OCI-LY7 (cell line): ENCODE data around the gene CAMSAP2. TPM values are rescaled to one million over a fixed set of nuclear protein-coding genes. Genes with fewer than 3 reads are reported as not detected.

Source experiments
- BruUV-seq: library from RNA; stranded (reverse); fragments of 400-500 nt; replicated peaks from 2 replicates; lab custom pipeline; 2021; lab: Mats Ljungman, UMichigan
- CTCF ChIA-PET: fragments of 300-600 bp; sonication (Branson Sonifier 250); formaldehyde crosslinking; loops from one replicate; lab custom pipeline; 2022; ENCODE audit warnings: antibody characterized with exemption; ENCODE audit not compliant: unreplicated experiment; lab: Charles Lee
- POLR2A ChIA-PET: fragments of 300-600 bp; sonication (Branson Sonifier 250); formaldehyde crosslinking; loops from one replicate; lab custom pipeline; 2022; ENCODE audit warnings: antibody characterized with exemption; lab: Charles Lee
- DNase-seq: peaks from one replicate; pipeline ENCODE4 v3.0.0-alpha.2; 2015; ENCODE audit warnings: low spot score
- H2AFZ ChIP-seq: fragments of 200-600 bp; sonication (generic), shearing (Covaris generic); 2 replicates; pipeline ENCODE4 v1.6.1; 2014; ENCODE audit warnings: mild to moderate bottlenecking, antibody characterized with exemption, low read length, moderate library complexity
- H3K27ac ChIP-seq: fragments of 200-600 bp; sonication (generic); 2 replicates; pipeline ENCODE4 v1.5.1; 2014; ENCODE audit warnings: mixed run types, low read depth, mild to moderate bottlenecking, moderate library complexity, low read length, inconsistent platforms; ENCODE audit not compliant: poor library complexity, severe bottlenecking
- H3K36me3 ChIP-seq: fragments of 200-600 bp; sonication (generic); 2 replicates; pipeline ENCODE4 v1.6.1; 2014; ENCODE audit warnings: mild to moderate bottlenecking, antibody characterized with exemption, low read length, moderate library complexity, mixed read lengths; ENCODE audit not compliant: insufficient read depth
- H3K4me1 ChIP-seq: fragments of 200-600 bp; sonication (generic); 2 replicates; pipeline ENCODE4 v1.5.1; 2014; ENCODE audit warnings: mild to moderate bottlenecking, low read length; ENCODE audit not compliant: insufficient read depth, poor library complexity, severe bottlenecking
- H3K4me2 ChIP-seq: fragments of 200-600 bp; sonication (generic); 2 replicates; pipeline ENCODE4 v1.6.1; 2014; ENCODE audit warnings: mild to moderate bottlenecking, low read length
- H3K4me3 ChIP-seq: fragments of 200-600 bp; sonication (generic); 2 replicates; pipeline ENCODE4 v1.5.1; 2014; ENCODE audit warnings: mild to moderate bottlenecking, low read depth, low read length; ENCODE audit not compliant: poor library complexity, severe bottlenecking
- H3K79me2 ChIP-seq: fragments of 200-600 bp; sonication (generic); 2 replicates; pipeline ENCODE4 v1.6.1; 2016; ENCODE audit warnings: low read depth, mild to moderate bottlenecking, low read length, moderate library complexity, mixed read lengths; ENCODE audit not compliant: insufficient read depth
- H3K9me2 ChIP-seq: fragments of 200-600 bp; sonication (generic); 2 replicates; pipeline ENCODE4 v1.6.1; 2016; ENCODE audit warnings: mild to moderate bottlenecking, low read length, mixed read lengths; ENCODE audit not compliant: insufficient read depth
- H3K9me3 ChIP-seq: fragments of 200-600 bp; sonication (generic); 2 replicates; pipeline ENCODE4 v1.6.1; 2014; ENCODE audit warnings: mild to moderate bottlenecking, mixed run types, low read length, mixed read lengths
- H4K20me1 ChIP-seq: fragments of 200-600 bp; sonication (generic); 2 replicates; pipeline ENCODE4 v1.6.1; 2014; ENCODE audit warnings: mild to moderate bottlenecking, antibody characterized with exemption, low read length, moderate library complexity, mixed read lengths; ENCODE audit not compliant: insufficient read depth
- EZH2phosphoT487 ChIP-seq: fragments of 200-600 bp; sonication (generic); IDR thresholded peaks from 2 replicates; pipeline ENCODE4 v1.6.1; 2018; ENCODE audit warnings: low read depth, borderline replicate concordance, mild to moderate bottlenecking, mixed run types, antibody characterized with exemption, low read length, moderate library complexity, mixed read lengths
- intact Hi-C: fragments of 100-400 bp; cut with micrococcal nuclease; formaldehyde crosslinking; loops from one replicate; pipeline ENCODE4 v1.10.0; 2022; ENCODE audit not compliant: unreplicated experiment
- total RNA-seq, 2 experiments: library from RNA; depleted of rRNA in 1 of 2; stranded (reverse); fragments of >200 nt in 1 of 2; shearing (Covaris generic) in 1 of 2; gene quantifications; 2 replicates each; pipeline ENCODE4 v1.2.3, GENCODE V29; 2014 to 2022
- TF ChIP-seq, protein P1 (sequence below): fragments of 200-600 bp; sonication (generic); conservative IDR thresholded peaks from 2 replicates; pipeline ENCODE4 v1.5.1; 2014; ENCODE audit warnings: mild to moderate bottlenecking, antibody characterized with exemption, low read length, moderate library complexity, mixed read lengths

The CAMSAP2 gene
- total RNA-seq, 2 experiments from 2014 or later = 9.2 to 14.9 TPM

DNA sequence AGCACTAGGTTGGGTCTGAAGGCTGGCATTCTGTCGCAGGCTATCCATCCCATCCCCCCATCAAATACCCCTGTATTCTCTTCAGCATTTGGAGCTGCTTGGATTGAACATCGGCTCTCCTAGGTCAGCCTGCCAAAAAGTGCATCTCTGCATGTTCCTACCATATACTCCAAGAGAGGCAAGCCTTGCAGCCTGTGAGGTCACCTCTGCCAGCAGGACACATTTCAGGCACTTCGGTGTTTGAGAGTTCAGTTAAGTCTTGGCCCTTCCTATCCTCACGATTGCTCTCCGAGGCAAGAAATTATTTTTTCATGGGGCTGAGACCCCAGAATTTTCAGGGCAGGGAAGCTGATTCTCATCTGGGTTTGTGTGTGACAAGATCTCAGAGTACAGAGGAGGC, 136.7 kb downstream of the CAMSAP2 start:
- no TSS peak for BruUV-seq
- H3K27ac ChIP-seq = no peak overlapping the region
- H3K9me2 ChIP-seq = no peaks in the 10 kb centered on the region
- no peak overlapping the region for H3K4me2 ChIP-seq
- H3K4me1 ChIP-seq = peaks cover 1% of the 10 kb centered on the region
- no peaks in the 10 kb centered on the region for H3K9me3 ChIP-seq
- no peak overlapping the region for H2AFZ ChIP-seq
- intact Hi-C loops = no loop called here
- POLR2A ChIA-PET = interaction anchor here (0.6 to 4.1 kb wide), 3 partner anchors 13 to 315 kb away, joined by 3 to 16 read pairs (median 3); no protein-coding TSS in a partner anchor
- H4K20me1 ChIP-seq = no peaks in the 10 kb centered on the region
- H3K79me2 ChIP-seq = no peaks in the 10 kb centered on the region
- DNase-seq = no peak
- no peaks in the 10 kb centered on the region for H3K36me3 ChIP-seq
- H3K4me3 ChIP-seq = no peak overlapping the region
- CTCF ChIA-PET = no interaction called here
- TF ChIP-seq EZH2phosphoT487 = no peak
- TF ChIP-seq, protein P1, sequence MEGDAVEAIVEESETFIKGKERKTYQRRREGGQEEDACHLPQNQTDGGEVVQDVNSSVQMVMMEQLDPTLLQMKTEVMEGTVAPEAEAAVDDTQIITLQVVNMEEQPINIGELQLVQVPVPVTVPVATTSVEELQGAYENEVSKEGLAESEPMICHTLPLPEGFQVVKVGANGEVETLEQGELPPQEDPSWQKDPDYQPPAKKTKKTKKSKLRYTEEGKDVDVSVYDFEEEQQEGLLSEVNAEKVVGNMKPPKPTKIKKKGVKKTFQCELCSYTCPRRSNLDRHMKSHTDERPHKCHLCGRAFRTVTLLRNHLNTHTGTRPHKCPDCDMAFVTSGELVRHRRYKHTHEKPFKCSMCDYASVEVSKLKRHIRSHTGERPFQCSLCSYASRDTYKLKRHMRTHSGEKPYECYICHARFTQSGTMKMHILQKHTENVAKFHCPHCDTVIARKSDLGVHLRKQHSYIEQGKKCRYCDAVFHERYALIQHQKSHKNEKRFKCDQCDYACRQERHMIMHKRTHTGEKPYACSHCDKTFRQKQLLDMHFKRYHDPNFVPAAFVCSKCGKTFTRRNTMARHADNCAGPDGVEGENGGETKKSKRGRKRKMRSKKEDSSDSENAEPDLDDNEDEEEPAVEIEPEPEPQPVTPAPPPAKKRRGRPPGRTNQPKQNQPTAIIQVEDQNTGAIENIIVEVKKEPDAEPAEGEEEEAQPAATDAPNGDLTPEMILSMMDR = no peak

DNA sequence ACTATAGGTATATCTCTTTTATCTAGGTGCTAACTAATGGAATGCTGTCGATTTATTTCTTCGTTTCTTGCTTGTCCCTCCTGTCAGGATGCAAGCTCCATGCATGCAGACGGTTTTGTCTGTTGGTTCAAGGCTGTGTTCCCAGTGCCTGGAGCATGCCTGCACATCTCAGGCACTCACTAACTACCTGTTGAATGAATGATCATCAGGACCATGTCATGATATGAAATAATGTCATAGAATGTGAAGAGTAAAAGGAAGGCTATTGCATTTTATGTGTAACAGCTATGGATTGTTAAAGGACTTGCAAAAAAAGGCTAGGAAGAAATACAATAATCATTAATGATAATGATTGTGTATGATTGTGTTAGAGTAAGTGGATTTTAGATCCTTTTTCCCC, 138.3 kb downstream of the CAMSAP2 start:
- DNase-seq = no peak
- Histone ChIP-seq H4K20me1 (no peaks in the 10 kb centered on the region), H3K4me1 (no peaks in the 10 kb centered on the region), H3K36me3 (no peaks in the 10 kb centered on the region), H3K27ac (no peak overlapping the region), H3K9me2 (no peaks in the 10 kb centered on the region), H3K4me3 (no peak overlapping the region), H3K9me3 (no peaks in the 10 kb centered on the region), H3K4me2 (no peak overlapping the region), H3K79me2 (no peaks in the 10 kb centered on the region), H2AFZ (no peak overlapping the region)
- TF ChIP-seq, protein P1 = no peak
- no peak for TF ChIP-seq EZH2phosphoT487
- CTCF ChIA-PET = interaction anchor here (0.6 kb wide), 1 partner anchor 514 kb away, joined by 3 read pairs; no protein-coding TSS in a partner anchor
- POLR2A ChIA-PET = interaction anchor here (0.6 to 4.1 kb wide), 6 partner anchors 9 to 196 kb away, joined by 3 to 16 read pairs (median 3); no protein-coding TSS in a partner anchor
- BruUV-seq = no TSS peak
- intact Hi-C loops = no loop called here

DNA sequence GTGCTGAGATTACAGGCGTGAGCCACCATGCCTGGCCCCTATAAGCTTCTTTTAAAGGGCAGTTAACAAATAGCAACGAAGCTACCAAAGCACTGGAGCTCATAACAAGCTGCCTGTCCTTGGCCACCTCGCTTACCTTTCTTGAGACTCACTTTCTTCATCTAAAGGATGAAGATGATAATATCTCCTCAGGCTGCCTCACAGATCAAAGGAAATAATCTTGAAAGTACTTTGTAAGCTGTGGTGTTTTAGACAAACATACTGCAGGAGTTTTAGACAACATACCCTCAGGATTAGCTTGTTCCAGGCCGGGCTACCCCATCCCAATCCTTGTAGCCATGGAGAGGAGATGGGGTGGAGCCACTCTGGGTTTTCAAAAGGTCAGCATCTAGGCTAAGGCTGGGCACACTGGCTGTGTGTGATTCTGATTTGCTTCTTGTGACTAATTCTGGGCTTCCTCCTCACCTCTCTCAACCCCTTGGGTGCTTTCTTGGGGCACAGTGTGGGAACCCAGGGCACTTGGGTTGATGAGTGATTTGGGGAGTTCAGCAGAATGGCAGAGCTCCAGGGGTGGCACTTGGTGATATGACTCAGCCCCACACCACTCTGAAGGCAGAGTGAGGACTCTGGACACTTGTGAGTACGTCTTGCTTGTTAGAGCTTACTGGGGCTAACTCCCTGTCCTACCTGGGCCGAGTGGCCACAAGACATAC, 139.3 kb downstream of the CAMSAP2 start:
- ChIA-PET CTCF (interaction anchor here (0.7 to 1.0 kb wide), 2 partner anchors 10 to 26 kb away, joined by 3 to 4 read pairs; no protein-coding TSS in a partner anchor), POLR2A (interaction anchor here (0.6 to 4.1 kb wide), 3 partner anchors 11 to 23 kb away, joined by 3 to 16 read pairs (median 8); no protein-coding TSS in a partner anchor)
- no peak overlapping the region for H3K27ac ChIP-seq
- no peaks in the 10 kb centered on the region for H3K79me2 ChIP-seq
- intact Hi-C loops = no loop called here
- DNase-seq = no peak
- no peaks in the 10 kb centered on the region for H3K36me3 ChIP-seq
- no peaks in the 10 kb centered on the region for H3K4me1 ChIP-seq
- no peaks in the 10 kb centered on the region for H4K20me1 ChIP-seq
- H3K9me3 ChIP-seq = no peaks in the 10 kb centered on the region
- no peaks in the 10 kb centered on the region for H3K9me2 ChIP-seq
- H3K4me2 ChIP-seq = no peak overlapping the region
- no TSS peak for BruUV-seq
- no peak overlapping the region for H3K4me3 ChIP-seq
- TF ChIP-seq, protein P1 = no peak
- no peak for TF ChIP-seq EZH2phosphoT487
- no peak overlapping the region for H2AFZ ChIP-seq
